Spleen (tissue), 7 donors: Measurements from ENCODE around the gene NPC1L1.

Experiments
- CTCF ChIP-seq, 11 experiments: fragments of 200-600 bp in 7 of 11; fragments of 450-650 bp in 4 of 11; sonication (generic) in 4 of 11; IDR thresholded peaks in 8 of 11; conservative IDR thresholded peaks in 3 of 11; 1 replicate in 7 of 11; 2 replicates in 4 of 11; pipeline versions ENCODE4 v1.4.0 to v1.8.0; 2016 to 2021; ENCODE audit warnings: antibody characterized with exemption in 11 of 11, inconsistent platforms in 4 of 11, mild to moderate bottlenecking in 1 of 11
- POLR2A ChIP-seq, 3 donors: fragments of 450-650 bp; IDR thresholded peaks; one replicate each; pipeline ENCODE4 v1.5.1; 2017; ENCODE audit warnings: antibody characterized with exemption in 3 of 3, mild to moderate bottlenecking in 1 of 3
- POLR2AphosphoS5 ChIP-seq, 3 donors: sonication (generic); formaldehyde crosslinking; IDR thresholded peaks; one replicate each; pipeline ENCODE4 v1.5.1; 2017; ENCODE audit warnings: antibody characterized with exemption in 3 of 3
- donor health status: DM: no; HTN: no; CAD: no; lungs with moderate emphysema.
- donor health status: DM: no; HTN: no; CAD: no.
- donor health status: DM: no; HTN: no; CAD: no.

- TF ChIP-seq POLR2A (IDR thresholded peaks at IDR 0.05) (no peak), CTCF (IDR thresholded peaks at IDR 0.05 in 8 of 11, conservative IDR thresholded peaks at IDR 0.05 in 3 of 11) (no peak), POLR2AphosphoS5 (IDR thresholded peaks at IDR 0.05) (peak in 1 of 3 donors; percentile 47)
Observed at GRCh38 chr7:44561481-44561880, 20.4 kb upstream of the NPC1L1 start.
